A673 (cell line): Measurements from ENCODE around the gene NGEF.

ENCODE experiments used
- CTCF ChIP-seq: fragments of 300-800, 200-600 bp; sonication (generic); conservative IDR thresholded peaks from 2 replicates; pipeline ENCODE4 v1.5.1; 2017; ENCODE audit warnings: low read depth, mild to moderate bottlenecking, antibody characterized with exemption, low read length, moderate library complexity, mixed read lengths
- EZH2 ChIP-seq: fragments of 200-600 bp; sonication (generic); IDR thresholded peaks from 2 replicates; pipeline ENCODE4 v1.6.1; 2017; ENCODE audit warnings: borderline replicate concordance, low read depth, mild to moderate bottlenecking, mixed read lengths, antibody characterized with exemption, low read length; ENCODE audit not compliant: poor library complexity, severe bottlenecking

GRCh38 chr2:233013027-233013461, at the start of gene NGEF:
- no peak for TF ChIP-seq CTCF
- no peak for TF ChIP-seq EZH2
